OCI-LY7 (cell line): ENCODE measurements around the gene MTURN.

ENCODE experiments used
- EZH2phosphoT487 ChIP-seq: fragments of 200-600 bp; sonication (generic); IDR thresholded peaks from 2 replicates; pipeline ENCODE4 v1.6.1; 2018; ENCODE audit warnings: low read depth, borderline replicate concordance, mild to moderate bottlenecking, mixed run types, antibody characterized with exemption, low read length, moderate library complexity, mixed read lengths
- TF ChIP-seq, protein P1 (sequence below): fragments of 200-600 bp; sonication (generic); conservative IDR thresholded peaks from 2 replicates; pipeline ENCODE4 v1.5.1; 2014; ENCODE audit warnings: mild to moderate bottlenecking, antibody characterized with exemption, low read length, moderate library complexity, mixed read lengths

DNA sequence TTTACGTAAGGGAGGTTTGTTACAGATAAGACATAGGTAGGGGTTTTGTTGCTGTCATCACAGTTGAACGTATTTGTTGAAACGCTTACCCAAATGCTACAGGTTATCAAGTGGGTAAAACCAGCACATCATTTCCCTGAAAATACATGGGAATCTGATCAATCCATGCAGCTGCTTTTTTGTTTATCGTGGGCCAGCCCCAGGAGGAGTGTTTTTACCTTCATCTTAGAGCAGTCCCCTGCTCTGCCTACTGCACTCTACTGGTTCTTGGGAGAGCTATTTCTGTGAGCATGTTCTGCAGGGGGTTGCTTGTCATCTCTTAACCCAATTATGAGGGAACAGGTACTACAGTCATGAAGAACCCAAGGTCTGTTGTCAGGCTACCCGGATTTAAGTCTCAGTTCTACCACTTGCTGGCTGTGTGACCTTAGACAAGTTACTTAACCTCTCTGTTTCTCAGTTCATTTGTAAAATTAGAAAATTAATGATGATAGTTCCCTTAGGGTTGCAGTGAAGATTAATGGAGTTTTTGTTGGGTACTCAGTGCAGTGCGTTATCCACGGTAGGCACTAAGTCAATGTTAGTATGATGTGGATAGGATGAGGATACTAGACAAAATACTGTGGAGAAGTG is 15.0 kb downstream of the MTURN start:
- TF ChIP-seq, protein P1, sequence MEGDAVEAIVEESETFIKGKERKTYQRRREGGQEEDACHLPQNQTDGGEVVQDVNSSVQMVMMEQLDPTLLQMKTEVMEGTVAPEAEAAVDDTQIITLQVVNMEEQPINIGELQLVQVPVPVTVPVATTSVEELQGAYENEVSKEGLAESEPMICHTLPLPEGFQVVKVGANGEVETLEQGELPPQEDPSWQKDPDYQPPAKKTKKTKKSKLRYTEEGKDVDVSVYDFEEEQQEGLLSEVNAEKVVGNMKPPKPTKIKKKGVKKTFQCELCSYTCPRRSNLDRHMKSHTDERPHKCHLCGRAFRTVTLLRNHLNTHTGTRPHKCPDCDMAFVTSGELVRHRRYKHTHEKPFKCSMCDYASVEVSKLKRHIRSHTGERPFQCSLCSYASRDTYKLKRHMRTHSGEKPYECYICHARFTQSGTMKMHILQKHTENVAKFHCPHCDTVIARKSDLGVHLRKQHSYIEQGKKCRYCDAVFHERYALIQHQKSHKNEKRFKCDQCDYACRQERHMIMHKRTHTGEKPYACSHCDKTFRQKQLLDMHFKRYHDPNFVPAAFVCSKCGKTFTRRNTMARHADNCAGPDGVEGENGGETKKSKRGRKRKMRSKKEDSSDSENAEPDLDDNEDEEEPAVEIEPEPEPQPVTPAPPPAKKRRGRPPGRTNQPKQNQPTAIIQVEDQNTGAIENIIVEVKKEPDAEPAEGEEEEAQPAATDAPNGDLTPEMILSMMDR = no peak
- no peak for TF ChIP-seq EZH2phosphoT487
